C4-2B (cell line): Measurements from ENCODE around the gene MYO1G.

ENCODE experiments used
- H3K27ac ChIP-seq: fragments of 450-650 bp; 2 replicates; pipeline ENCODE4 v1.5.1; 2017
- CTCF ChIP-seq: fragments of 450-650 bp; conservative IDR thresholded peaks from 2 replicates; pipeline ENCODE4 v1.5.1; 2017; ENCODE audit warnings: mild to moderate bottlenecking
- ZFX ChIP-seq: fragments of 450-650 bp; IDR thresholded peaks from 2 replicates; pipeline ENCODE4 v1.6.1; 2017

The MYO1G gene

GRCh38 chr7:44962483-44963251, 16.1 kb downstream of the MYO1G start:
- H3K27ac ChIP-seq, result no peak overlapping the region
- TF ChIP-seq ZFX (no peak), CTCF (no peak)

GRCh38 chr7:44961844-44962482, 16.9 kb downstream of the MYO1G start:
- H3K27ac ChIP-seq, result no peak overlapping the region
- TF ChIP-seq CTCF (no peak), ZFX (no peak)

GRCh38 chr7:44960011-44960580, 18.7 kb downstream of the MYO1G start:
- no peak for TF ChIP-seq CTCF
- no peak for TF ChIP-seq ZFX
- no peak overlapping the region for H3K27ac ChIP-seq

- TF ChIP-seq ZFX (no peak), CTCF (no peak)
- no peak overlapping the region for H3K27ac ChIP-seq
Measured at GRCh38 chr7:44959433-44959951, 19.3 kb downstream of the MYO1G start.

GRCh38 chr7:44958645-44959344, 20.0 kb downstream of the MYO1G start:
- TF ChIP-seq CTCF (no peak), ZFX (no peak)
- no peak overlapping the region for H3K27ac ChIP-seq

GRCh38 chr7:44956157-44956766, 22.6 kb downstream of the MYO1G start:
- H3K27ac ChIP-seq, result no peak overlapping the region
- TF ChIP-seq ZFX (no peak), CTCF (no peak)
